ENCODE measurements around the gene ERP27.

Gene ERP27

DNA sequence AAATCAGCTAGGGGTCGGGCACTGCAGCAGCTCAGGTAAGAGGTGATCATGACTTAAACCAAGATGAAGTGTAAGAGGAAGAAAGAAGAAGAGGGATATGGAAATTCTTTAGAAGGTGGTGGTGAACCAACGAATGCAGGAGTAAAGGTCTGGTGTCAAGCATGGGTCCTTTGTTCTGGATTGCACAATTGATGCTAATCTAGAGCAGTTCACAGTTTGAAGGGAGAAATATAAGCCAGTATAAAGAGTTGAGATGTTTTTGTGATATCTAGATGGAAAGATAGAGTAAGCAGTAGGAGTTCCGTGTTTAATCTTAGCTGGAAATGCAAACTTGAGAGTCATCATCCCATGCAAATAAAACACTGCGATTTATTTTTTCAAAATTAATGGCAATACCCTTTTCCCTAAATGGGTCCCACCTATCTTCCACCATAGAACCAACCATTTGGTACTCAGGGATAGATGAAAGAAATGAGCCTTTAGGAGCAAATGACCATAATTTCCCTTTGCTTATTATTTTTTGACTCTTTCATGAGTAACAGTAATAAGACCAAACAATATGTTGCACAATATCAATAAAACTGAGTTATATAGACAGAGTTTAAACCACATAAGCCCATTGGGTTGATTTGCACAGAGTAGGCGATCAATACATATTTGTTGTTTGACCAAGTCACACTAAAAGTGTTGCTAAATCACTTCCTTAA lies 37.7 kb downstream of the ERP27 start:
- DNase-seq = no peak

GRCh38 chr12:14896521-14897169 lies 41.7 kb downstream of the ERP27 start:
- DNase-seq = no peak

DNA sequence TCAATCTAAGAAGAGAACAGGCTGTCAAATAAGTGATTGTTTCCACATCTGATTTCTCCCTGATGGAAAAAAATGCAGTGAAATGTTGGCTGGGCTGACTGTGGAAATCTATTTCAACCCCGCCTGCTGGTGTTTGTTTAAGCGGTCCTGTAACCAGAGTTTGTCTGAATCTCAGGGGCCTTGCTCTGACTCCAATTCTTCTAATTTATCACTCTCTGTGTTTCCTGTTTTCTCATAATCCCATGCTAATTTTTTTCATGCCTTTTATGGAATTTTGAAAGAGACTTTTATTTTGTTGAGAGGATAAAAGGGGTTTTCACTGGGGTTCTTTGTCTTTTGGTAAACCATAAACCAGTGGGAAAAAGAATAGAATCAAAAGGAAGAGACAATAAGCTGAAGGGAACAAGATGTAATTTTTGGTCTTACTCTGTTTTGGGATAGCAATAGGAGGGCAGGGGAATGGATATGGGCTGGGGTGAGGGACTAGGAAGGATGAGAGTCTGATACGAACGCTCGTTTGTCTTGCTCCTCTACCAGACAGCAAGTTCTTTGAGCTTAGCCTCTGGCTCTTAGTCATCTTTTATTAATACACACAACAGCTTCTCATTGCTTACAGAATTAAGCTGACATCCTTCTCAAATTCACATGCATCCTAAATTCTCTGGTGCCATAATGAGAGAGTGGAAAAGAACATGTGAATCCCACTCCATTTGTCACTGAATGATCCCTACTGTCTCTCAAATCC lies 44.7 kb downstream of the ERP27 start:
- no peak for DNase-seq

DNA sequence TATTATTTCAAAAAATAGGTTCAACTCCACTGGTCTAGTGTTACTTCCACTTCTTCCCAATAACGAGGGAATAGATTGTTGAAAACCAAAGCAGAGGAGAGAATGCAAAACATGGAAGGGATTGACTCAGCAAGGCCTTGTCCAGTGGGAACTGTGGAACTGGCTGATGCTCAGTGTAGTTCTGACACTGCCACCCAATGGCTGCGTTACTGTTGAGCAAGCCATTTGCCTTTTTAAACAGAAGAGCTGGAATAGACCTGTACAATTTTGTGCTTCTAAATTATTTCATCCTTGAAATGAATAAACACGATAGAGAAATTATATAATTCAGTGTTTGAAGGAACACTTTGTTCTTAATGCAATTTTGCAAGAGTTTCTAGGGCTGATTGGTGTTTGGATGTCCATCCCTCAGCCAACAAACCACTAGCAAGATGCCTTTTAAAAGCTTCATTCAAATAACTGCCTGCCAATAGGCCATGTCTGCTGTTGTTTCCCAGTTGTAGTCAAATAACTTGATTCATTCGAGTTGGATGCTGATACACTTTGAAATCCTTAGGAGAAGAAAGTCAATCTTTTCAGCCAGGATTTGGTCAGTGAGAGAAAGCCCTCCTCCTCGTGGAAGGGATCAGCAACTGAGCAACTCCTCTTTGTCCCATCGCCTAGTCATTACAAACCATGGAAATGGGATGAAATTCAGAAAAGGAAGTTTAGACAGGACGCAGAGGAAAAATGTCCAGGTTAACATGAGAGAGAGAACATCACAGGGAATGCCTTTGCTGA lies 45.4 kb downstream of the ERP27 start:
- DNase-seq = no peak

GRCh38 chr12:14890701-14891100 lies 47.6 kb downstream of the ERP27 start:
- DNase-seq = no peak

DNA sequence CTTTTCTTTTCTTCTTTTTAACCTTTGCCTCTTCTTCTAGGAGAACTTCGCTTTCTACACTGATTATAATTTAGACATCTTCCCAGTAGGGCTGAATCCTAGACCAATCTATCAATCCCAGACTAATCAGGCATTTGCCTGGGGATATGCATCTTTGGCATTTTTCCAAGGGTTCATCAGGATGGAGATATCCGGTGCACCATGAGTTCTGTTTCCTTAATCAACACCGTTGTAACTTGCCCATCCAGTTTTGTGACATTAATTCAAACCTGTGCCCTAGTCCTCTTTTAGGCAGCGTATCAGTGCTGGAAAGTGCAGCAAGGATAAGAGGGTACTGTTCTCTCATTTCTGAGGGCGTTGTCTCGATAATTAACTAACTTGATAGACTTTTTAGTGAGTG lies 52.1 kb downstream of the ERP27 start:
- no peak for DNase-seq

DNA sequence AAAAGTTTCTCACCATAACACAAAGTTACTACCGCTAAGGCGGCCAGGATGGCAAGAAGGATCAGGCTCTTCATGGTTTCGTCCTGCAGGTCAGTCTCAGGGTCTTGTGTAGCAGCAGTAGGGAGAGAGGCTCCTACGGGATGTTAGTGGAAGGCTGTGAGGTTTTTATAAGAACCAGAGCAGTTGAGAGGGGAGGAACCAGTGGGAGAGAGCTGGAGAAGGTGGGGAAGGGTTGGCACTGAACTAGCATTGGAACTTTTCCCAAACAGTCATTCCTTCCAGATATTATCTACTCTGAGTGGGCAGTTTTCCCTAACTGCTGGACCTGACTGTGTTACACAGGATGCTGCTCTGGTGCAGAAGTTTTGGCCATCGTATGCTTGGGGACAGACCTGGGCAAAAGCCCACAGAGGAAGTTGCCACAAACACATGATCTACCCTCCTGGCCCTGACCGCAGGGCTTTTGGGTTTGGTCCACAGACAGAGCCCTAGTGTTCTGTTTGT lies 52.6 kb downstream of the ERP27 start, which contains the start of gene MGP:
Gene MGP, minus strand, starts transcription at position 137 of the 504 bp plus-strand sequence. Its CDS starts 63 bp downstream, at position 74.
- DNase-seq = no peak

- DNase-seq = peak; percentile 63
These were observed 53.9 kb downstream of the ERP27 start for GRCh38 chr12:14884458-14884878.

GRCh38 chr12:14883686-14884085 lies 54.7 kb downstream of the ERP27 start:
- DNase-seq = no peak

DNA sequence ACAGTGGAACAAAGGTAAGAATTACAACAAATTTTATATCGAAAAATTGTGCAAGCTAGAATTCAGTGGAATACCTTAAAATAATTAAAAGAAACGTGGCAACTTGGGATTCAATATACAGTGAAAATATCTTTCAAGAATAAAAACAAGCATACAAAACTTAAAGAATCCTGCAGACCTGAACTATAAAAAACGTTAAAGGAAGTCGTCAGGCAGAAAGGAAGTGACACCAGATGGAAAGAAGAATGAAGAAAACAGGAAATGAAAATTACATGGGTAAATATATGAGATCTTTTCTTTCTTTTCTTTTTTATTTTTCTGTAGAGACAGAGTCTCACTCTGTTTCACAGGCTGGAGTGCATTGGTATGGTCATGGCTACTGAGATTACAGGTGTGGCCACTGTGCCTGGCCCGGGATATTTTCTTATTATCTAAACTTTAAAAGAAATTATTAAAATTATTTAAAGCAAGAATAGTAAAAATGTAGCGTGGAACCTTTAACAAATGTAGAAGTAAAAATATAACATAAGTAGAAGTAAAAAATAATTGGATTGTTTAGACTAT lies 57.4 kb downstream of the ERP27 start:
- DNase-seq = no peak

GRCh38 chr12:14879222-14879933 lies 59.0 kb downstream of the ERP27 start:
- DNase-seq = no peak

DNA sequence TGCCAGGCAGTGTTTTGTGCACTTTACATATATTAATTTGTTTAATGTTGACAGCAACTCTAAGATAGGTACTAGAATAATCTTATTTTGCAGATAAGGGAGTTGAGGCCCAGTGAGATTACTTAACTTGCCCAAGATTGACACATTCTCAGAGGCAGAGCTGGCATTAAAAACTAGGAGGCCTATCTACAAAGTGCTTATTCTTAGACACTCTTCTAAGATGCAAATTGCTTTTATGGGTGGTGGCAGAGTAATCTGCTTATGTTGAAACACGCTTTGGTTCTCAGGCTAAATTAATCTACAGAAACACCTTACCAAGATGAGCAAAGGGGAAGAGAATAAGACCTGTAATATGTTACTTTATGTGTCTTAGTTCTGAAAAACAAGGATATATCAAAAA lies 59.8 kb downstream of the ERP27 start:
- no peak for DNase-seq

DNA sequence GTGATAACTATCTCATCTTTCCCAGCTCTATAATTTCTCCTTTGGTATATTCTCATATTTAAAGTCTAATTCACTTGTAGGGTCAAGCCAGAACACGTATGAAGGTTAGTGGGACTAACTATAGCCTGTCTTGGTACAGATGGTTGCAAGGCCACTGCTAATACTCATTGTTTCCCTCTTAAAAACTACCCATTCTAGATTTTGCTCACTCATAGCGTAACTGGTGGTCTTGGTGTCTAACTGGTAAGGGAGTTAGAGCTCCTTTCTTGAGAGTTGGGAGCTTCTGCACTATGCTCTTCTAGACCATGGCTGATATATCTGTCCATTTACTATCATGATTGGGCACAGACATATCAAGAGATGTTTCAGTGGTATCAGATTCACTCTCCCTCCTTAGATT lies 61.5 kb downstream of the ERP27 start:
- DNase-seq = no peak

- DNase-seq = no peak
These were observed 63.5 kb downstream of the ERP27 start for GRCh38 chr12:14874882-14875281.

DNA sequence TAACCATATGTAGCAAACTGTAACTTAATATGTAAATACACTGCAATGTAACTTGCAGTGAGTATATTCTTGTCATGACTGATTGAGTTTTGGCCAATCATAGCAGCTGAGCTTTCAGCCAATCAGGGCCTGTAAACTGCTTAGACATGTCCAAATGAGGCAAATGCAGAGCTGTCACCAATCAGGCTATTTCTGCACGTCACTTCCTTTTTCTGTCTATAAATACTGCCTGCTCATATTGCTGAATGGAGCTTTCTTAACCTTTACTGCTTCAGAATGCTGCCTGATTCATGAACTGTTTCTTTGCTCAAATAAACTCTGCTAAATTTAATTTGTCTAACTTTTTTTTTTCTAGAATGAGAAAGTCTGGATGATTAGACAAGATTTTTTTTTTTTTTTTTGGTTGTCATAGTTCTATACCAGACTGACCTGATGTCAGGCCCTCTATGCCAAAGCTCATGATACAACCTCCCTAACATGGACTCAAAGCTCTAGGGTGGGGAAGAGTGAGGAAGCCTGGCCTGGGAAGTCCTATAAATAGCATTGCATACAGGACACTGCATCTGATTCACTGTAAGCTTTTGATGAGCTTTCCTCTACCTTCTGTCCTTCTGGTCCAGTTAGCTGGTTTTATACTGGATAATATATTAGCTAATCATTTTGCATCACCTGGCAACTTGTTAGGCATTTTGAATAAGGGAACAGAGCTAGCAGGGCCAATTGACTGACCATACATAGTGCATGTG lies 64.7 kb downstream of the ERP27 start:
- no peak for DNase-seq

DNA sequence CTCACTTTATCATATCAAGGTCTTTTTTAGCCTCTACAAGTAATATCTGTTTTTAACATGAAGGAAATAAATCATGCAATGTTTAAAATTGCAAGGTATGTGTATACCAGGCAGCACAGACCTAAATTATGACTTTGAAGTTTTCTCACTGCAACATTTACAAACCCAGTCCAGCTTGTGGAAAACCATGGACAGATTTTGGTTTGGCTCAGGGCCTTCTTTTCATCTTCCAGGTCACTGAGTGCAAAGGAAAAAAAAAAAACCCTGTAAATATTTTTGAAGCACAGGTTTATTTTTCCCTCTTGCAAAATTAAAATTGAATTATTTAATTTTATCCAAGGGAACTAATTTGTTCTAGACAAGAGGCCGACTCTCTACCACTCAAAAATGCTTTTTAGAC lies 66.5 kb downstream of the ERP27 start:
- no peak for DNase-seq

DNA sequence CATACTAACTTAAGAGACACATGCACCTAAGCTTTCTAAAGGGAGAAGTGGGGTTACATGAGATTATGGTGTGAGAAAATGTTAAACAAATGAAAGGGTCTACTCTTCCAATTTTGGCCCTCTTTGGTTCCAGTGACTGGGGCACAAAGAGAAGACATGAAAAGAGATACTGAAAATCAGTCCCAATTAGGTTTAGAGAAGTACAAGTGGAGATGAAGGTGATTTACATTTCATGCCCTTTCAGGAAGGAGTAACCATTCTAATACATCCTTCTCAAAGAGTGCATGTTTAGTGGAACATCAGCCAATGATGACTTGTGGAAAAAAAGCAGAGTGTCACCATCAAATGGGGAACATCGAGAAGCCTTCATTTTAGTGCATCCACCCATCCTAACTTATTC lies 67.1 kb downstream of the ERP27 start:
- DNase-seq = no peak

GRCh38 chr12:14868916-14869506 lies 69.3 kb downstream of the ERP27 start:
- no peak for DNase-seq
